B cell (primary cell): ENCODE results near the gene MAGIX.

Experiments
- EZH2 ChIP-seq: IDR thresholded peaks from 2 replicates; pipeline ENCODE4 v1.6.1; 2012; ENCODE audit warnings: borderline replicate concordance, low read depth, mild to moderate bottlenecking, moderate library complexity, low read length; ENCODE audit not compliant: insufficient read depth, poor library complexity, severe bottlenecking
- TF ChIP-seq, protein P1 (sequence below): fragments of 200-600 bp; IDR thresholded peaks from one replicate; pipeline ENCODE4 v1.8.0; 2022; ENCODE audit warnings: antibody characterized with exemption, mild to moderate bottlenecking

DNA sequence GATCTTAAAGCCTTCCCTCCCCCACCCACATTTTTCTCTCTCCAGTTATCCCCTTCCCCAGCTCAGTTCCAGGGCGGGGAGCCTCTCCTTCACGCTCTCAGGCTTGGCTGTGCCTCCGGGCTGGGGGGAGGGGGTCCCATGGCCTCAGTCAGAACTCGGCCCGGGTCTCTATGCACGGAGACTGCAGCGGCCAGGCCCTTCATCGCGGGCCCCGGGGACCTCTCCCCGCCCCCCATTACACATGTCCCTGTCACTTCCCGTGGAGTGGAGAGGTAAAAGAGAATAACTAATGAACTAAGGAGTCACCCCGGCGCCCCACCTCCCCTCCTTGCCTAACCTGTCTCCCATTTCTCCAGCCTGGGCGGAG is 24.5 kb downstream of the MAGIX start:
- TF ChIP-seq, protein P1, sequence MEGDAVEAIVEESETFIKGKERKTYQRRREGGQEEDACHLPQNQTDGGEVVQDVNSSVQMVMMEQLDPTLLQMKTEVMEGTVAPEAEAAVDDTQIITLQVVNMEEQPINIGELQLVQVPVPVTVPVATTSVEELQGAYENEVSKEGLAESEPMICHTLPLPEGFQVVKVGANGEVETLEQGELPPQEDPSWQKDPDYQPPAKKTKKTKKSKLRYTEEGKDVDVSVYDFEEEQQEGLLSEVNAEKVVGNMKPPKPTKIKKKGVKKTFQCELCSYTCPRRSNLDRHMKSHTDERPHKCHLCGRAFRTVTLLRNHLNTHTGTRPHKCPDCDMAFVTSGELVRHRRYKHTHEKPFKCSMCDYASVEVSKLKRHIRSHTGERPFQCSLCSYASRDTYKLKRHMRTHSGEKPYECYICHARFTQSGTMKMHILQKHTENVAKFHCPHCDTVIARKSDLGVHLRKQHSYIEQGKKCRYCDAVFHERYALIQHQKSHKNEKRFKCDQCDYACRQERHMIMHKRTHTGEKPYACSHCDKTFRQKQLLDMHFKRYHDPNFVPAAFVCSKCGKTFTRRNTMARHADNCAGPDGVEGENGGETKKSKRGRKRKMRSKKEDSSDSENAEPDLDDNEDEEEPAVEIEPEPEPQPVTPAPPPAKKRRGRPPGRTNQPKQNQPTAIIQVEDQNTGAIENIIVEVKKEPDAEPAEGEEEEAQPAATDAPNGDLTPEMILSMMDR, result no peak
- no peak for TF ChIP-seq EZH2
